ENCODE measurements around the gene KLK7. TPM values are rescaled to one million over a fixed set of nuclear protein-coding genes. Genes with fewer than 3 reads are reported as not detected.

Gene KLK7
- total RNA-seq: not detected in 2 replicates

DNA sequence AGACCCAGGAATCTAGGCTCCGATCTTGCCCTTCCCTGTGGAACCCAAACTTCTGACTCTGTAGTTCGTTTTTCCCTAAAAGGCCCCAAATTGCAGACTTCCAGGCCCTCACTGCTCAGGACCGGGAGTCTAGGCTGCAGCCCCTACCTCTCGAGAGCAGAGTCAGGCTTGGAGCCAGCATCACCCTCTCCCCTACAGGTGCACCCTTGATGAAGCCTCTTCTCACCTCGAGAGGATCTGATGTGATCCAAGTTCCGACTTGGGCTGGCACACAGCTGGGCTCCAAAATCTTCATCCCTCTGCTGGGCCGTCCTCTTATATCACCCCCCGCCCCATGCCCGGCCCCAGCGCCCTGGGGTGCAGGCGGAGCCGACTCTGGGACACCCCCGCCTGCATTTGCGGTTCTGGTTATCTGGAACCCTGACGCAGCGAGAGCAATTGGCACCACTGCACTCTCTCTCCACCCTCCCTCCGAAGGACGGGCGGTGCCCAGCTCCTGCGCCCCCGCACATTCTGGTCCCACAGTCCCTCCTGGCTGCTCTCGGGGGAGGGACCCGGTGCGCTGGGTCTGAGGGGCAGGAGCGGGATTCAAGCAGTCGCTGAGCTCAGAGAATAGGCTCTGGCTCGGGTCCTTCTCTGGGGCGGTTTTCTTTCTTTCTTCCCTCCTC is at the start of gene KLK7:
Gene KLK7 (minus strand): TSS at position 293 of the 668 bp plus-strand sequence. CDS start 1,518 bp downstream, outside the sequence.

DNA sequence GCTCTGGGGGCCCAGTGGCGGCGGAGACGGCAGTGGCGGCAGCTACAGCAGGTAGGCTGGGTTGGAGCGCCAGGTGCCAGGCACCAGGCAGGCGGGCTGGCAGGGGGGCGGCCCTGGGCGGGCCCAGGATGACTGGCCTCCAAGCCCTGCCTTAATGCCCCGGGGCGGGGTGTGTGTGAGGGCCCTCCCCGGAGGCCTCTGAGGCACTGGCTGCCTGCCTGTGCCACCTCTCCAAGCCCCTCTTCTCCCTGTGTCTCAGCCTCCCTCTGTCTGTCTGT is 42.8 kb upstream of the KLK7 start, which contains the start of gene KLK11:
Gene KLK11 (minus strand): TSS at position 63 of the 278 bp plus-strand sequence. CDS start 985 bp downstream, outside the sequence.

DNA sequence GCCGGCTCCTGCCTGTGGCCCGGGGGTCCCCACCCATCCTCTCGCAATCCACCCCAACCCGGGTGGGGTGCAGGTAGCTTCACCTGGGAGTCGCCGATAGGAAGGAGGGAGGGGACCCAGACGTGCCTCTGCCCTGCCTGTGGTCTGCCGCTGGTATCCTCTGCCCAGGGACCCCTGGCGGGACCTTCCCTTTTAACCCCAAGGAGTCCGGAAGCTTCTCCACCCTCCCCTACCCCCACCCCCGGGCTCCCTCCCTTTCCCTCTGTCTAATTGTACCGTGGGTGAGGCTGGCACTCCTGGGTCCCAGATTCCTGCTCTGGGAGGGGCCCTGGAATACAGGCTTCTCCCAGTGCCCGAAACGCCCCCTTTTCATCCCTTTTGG is 35.8 kb upstream of the KLK7 start, which contains the start of gene KLK10:
Gene KLK10 (minus strand): TSS at position 166 of the 382 bp plus-strand sequence. CDS start 579 bp downstream, outside the sequence.

GRCh38 chr19:51001515-51001914 is 17.8 kb upstream of the KLK7 start, which contains the start of gene KLK8:
TSS of gene KLK8 (minus strand) at chr19:51001604. CDS start at chr19:51001167, 437 bp downstream.

DNA sequence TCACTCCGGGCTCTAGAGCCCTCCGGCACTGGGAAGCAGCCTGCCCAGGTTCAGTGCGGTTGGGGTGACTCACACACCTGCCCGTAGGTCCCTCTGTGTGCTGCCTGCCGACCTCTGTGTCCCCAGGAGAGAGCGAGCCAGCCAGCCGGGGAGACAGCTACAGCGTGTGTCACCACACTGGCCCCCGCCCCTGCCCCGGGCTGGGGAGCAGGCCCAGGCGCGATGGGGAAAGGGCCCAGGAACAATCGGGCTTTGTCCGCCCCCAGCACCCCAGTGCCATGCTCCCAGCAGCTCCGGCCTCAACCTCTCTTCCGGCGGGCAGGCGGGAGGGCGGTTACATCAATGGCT is 14.3 kb downstream of the KLK7 start, which contains the start of gene KLK6:
Gene KLK6 (minus strand): TSS at position 179 of the 348 bp plus-strand sequence. CDS start 1,487 bp downstream, outside the sequence.

DNA sequence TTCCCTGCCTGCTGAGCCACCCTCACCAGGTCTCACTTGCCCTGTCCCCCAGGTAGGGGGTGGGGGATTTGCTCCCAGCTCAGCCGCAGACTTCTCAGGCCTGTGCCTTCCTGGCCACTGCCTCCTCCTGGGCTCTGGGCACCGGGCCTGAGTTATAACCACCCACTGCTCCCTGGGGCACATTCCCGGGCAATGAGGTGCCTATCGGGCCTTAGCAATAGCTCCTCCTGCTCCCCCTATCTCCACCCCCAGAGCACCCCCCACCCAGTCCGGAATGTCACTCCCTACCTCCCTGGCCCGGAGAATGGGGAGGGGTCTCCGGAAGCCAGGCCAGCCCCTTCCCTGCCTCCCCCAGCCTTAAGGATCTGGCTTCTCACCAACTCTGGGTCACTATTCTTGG is 30.8 kb downstream of the KLK7 start, which contains the start of gene KLK5:
Gene KLK5 (minus strand): TSS at position 129 of the 400 bp plus-strand sequence. CDS start 381 bp downstream, outside the sequence.

Other genes starting within 250 kb of the KLK7 start
- gene GPR32, start 213.5 kb downstream of the KLK7 start, total RNA-seq: not detected in 2 replicates
- not detected in 2 replicates for gene ACP4, start 193.5 kb downstream of the KLK7 start, total RNA-seq
- not detected in 2 replicates for gene KLK1, start 160.1 kb downstream of the KLK7 start, total RNA-seq
- gene KLK15, start 150.3 kb downstream of the KLK7 start, total RNA-seq: not detected in 2 replicates
- gene KLK3, start 129.0 kb downstream of the KLK7 start, total RNA-seq: not detected in 2 replicates
- not detected in 2 replicates for gene KLK2, start 110.5 kb downstream of the KLK7 start, total RNA-seq
- not detected in 2 replicates for gene KLK4, start 72.5 kb downstream of the KLK7 start, total RNA-seq
- not detected in 2 replicates for gene KLK5, start 30.9 kb downstream of the KLK7 start, total RNA-seq
- 0.29 TPM in 1 of 2 replicates, not detected in the other for gene KLK6, start 14.3 kb downstream of the KLK7 start, total RNA-seq
- gene KLK8, start 17.7 kb upstream of the KLK7 start, total RNA-seq: not detected in 2 replicates
- not detected in 2 replicates for gene KLK10, start 35.8 kb upstream of the KLK7 start, total RNA-seq
- gene KLK11, start 42.7 kb upstream of the KLK7 start, total RNA-seq: not detected in 2 replicates
- gene KLK12, start 51.1 kb upstream of the KLK7 start, total RNA-seq: not detected in 2 replicates
- not detected in 2 replicates for gene KLK13, start 81.2 kb upstream of the KLK7 start, total RNA-seq
- gene KLK14, start 99.0 kb upstream of the KLK7 start, total RNA-seq: not detected in 2 replicates
- 5.6 and 6.9 TPM in 2 replicates for gene CTU1, start 124.5 kb upstream of the KLK7 start, total RNA-seq
- gene SIGLEC9, start 141.0 kb upstream of the KLK7 start, total RNA-seq: not detected in 2 replicates
- gene SIGLEC7, start 158.4 kb upstream of the KLK7 start, total RNA-seq: not detected in 2 replicates
- not detected in 2 replicates for gene CD33, start 241.2 kb upstream of the KLK7 start, total RNA-seq